GM18868 (cell line): Measurements from ENCODE around the gene CAVIN2.

Experiments
- ATAC-seq: cut with Tn5 transposase; IDR thresholded peaks from one replicate; pipeline ENCODE4 v1.9.1; 2021; ENCODE audit warnings: mild to moderate bottlenecking, moderate library complexity; ENCODE audit not compliant: unreplicated experiment

CAVIN2 gene

DNA sequence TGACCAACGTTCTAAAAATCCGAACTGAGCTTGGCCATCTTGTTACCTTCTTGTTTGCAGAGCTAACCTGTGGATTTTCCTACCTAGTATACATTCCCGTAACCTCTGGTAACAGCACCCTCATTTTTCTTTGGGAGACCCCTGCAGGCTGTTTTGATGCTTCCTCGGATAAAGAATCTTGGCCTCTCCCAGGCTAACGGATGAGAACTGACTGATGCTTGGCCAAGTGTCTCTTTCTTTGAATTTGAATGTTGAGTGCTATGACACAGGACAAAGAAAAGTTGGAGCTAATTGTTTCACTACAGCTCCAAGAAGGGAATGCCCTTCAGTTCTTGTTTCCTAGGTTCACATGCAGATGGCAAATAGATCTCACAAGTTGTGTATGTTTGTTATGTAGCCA lies 19.3 kb upstream of the CAVIN2 start:
- ATAC-seq, result no peak

DNA sequence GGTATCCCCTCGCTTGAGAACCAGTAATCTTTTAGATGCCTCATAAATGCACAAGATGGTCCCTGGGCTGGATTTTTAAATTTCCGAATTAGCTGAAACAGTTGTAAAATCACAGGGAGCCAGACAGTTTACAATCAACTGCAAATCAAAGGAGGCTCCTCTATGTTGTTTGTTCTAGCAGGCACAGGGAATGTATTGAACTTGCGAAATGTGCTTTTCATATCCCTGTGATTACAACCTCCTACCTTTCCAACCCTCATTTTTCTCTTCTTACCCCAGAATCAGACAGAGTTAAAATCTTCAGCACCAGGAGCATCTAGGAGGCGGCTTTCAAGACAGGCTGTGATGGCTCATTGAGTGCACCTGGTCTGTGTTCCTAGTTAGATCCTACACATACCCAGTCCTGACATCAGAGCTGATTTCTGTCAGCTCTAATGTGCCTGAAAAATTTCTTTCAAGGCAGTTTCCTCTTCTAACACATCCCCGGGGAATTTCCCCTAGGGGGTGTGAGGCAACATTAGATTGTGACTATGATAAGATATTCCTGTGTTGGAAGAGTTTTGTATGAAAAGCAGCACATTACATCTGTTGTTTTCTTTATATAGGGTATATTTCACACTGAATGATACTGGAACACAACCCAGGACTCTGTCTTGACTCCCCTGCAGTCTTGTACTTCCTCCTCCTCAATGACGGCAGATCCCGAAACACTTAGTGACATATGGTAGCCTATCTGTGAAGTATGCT lies 17.9 kb upstream of the CAVIN2 start:
- ATAC-seq, result no peak

DNA sequence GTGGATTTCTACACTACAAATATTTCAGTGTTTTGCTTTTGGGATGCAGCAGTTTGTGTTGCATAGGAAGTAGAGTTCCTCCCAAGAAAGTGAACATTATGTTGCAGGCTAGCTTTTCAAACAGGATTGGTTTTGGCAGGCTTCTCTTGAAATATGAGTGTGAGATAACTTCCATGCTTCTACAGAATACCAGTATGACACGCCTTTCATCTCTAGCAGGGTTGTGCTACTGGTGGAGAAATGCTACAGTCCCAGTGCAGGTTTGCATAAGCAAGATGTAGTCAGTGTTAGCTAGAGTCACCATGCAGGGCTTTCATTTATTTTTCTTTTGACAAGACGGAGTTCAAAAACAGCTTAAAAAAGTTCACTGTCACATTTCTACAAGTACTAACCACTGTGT lies 17.1 kb upstream of the CAVIN2 start:
- ATAC-seq, result no peak

DNA sequence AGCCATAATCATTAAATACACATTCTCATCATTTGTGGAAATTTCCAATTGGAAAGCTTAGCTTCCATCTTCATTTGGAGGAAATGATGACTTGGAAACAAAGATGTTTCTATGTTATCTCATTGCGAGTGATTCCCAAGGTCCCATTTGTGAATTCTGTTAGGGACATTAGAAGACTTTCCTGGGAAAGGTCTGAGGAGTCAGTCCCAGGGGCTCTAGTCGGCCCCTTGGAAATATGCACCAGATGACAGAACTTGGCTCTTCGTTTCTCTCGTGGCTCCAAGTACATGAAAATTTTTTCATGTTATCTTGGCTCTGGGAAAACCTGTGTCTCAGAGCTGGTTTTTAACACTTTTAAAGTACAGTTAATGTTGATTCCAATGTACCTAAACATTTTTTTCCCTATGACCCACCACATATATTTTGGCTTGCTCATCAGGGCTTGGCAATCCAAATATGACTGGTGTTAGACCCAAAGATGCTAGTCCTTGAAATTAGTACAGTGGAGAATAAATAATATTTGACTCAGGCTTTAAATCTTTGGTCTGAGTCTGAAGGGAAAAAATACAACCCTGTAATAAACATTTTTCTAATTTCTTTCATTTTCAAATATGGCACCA lies 15.4 kb upstream of the CAVIN2 start:
- no peak for ATAC-seq

DNA sequence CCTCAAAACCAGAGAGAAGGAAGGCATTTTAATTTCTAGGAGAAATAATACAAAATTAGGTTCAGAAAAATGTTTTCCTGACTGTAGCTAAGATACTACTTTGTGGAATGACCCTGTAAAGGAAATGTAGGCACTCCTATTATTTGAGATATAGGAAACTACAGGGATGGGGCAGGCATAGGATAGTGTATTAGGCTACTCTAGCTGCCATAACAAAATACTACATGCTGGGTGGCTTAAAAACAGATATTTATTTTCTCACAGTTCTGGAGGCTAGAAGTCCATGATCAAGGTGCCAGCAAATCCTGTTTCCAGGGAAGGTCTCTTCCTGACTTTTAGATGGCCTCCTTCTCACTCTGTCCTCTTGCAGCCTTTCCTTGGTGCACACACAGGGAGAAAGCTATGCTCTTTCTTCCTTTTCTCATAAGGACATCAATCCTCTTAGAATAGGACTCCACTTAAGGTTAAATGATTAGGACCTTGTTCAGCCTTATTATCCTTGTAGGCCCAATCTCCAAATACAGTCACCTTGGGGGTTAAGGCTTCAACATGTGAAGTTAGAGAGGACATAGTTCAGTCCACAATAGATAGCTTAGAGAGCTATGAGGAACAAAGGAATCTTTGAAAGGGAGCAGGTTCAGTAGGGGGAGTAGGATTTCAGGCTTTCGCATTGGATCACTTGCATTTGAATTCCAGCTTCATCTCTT lies 14.0 kb upstream of the CAVIN2 start:
- no peak for ATAC-seq

DNA sequence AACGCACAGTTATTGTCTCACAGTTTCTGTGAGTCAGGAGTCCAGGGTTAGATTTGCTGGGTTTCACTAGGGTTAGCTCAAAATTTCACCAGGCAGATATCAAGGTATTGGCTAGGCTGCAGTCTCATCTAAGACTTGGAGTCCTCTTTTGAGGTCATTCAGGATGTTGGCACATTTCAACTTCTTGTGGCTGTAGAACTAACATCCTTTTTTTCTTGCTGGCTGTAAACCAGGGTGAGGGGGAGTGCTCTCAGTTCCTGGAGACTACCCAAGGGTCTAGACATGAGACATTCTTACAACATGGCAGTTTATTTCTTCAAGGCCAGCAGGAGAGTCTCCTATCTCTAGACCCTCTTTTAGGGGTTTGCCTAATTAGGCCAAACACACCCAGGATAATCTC lies 12.8 kb upstream of the CAVIN2 start:
- no peak for ATAC-seq

DNA sequence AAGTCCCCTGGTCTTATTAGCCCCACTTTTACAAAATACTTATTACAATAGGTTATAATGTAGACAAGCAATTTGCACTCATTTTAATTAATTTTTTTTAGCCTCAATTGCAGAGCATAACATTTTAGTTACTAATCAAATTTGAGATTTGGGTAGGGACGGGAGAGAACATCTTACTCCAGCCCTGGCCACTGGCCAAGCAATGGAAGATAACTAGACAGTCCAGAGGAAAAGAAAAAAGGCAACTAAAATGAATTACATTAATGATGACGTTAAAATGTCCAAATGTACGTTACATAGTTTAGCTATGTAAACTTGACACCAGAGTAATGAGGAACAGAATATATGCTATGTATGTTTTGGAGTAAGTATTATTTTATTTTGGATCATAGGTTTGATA lies 11.0 kb upstream of the CAVIN2 start:
- no peak for ATAC-seq

DNA sequence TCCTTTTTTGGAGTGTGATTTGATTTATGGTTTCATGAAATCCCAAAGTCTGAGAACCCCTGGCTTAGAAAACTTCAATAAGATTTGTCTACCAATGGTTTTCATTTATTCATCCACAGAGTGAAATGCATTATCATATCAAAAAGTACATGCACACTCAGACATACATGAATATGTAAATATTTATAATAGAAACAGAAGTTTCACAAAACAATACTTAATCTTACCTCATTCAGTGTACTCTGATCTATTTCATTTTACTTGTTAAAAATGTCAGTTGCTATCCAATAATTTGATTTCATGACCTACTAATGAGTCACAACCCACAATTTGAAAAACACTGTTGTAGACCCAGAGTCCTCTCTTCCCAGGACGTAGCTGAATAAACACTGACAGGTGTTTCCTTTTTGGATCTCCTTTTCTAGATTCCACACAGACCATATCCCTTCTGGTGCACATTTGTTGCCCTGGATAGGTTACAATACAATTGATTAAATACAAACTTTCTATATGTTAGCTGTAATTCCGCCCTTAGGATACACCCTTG lies 10.4 kb upstream of the CAVIN2 start:
- ATAC-seq, result no peak

DNA sequence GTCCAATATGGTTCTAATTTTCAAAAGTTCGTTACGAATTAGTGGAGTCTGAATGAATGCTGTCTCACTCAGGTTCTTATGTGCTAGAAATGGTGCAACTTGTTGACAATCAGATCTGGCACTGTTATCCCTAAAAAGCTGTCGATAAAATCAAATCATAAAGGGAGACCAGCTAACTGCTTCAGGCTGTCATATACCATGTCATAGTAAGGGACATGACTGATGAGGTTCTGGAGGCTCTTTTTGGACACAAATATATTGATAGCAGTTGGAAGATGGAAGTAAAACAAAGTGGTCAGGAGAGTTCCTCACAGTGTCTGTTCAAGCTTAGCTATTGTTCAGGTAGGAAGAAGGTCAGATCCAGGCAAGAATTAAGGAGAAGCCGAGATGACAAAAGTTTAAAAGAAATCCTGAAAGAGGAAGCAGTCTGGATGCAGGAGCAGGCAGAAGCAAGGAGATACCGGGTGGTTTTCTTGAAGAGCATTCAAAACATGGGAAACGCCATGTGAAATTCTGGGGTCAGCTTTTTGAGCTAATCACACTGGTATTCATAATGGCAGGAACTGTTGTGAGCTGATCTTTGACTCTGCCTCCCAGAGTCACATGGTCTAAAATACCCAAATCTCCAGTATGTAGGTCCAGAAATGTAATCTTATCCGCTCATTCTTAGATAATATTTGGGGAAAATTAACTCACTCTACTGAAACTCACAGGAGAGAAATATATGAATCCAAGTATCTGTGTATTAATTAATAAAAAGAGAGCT lies 9.4 kb upstream of the CAVIN2 start:
- no peak for ATAC-seq

DNA sequence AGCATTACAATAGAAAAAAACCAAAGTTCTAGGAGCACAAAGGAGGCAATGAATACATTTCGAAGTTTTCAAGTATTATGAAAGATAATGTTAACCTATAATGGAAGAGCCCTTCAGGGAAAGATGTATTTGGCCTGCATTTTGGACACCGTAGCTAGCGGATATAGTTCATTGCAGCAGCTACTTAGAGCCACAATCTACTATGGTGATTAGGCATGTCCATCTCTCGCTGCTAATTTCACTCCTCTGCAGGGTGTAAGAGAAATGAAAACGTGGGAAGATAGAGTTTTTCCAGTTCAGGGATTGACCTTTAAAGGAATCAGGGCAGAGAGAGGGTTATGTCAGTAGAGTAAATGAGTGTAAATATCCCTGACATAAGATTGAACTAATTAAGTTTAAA lies 8.5 kb upstream of the CAVIN2 start:
- ATAC-seq, result no peak

DNA sequence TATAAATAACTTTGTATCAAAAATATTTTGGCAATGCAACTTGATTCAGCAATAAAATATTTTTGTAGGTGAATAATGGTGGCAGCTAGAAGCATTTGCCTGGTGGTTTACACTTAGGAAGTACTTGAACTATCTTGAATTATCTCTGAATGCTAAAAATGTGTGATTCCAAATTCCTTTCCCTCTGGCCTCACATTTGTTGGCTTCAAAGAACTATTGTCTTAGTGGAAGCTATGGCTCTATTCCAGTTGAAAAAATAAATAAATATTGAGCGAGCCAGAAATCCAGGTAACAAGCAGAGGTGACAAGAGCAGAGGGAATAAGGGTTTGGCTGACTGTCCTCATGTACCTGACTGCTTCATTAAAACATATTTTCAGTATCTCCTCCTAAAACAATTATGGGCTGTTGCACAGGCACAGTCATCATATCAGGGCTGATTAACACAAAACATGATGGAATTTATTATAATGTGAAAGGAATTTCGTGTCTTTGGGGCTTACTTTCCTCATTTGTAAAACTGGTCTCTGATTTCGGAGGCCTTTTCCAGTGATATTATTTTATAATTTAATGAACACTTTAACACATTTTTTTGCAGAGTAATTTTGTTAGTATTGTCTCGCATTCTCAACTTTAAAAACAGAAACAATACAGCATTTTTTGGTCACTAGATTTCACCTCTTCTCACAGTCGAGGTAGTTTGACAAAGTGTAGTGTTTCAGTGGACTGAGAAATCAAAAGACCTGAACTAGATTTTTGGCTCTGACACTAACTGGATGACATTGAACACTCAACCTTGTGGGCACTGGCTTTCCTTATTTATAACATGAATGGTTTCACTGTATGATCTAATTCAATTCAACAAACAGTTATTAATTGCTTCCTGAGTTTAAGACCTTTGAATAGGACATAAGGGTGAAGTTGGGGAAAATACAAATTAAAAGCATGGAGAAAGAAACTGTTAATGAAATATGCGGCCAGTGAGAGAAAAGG lies 7.8 kb upstream of the CAVIN2 start:
- ATAC-seq, result no peak

DNA sequence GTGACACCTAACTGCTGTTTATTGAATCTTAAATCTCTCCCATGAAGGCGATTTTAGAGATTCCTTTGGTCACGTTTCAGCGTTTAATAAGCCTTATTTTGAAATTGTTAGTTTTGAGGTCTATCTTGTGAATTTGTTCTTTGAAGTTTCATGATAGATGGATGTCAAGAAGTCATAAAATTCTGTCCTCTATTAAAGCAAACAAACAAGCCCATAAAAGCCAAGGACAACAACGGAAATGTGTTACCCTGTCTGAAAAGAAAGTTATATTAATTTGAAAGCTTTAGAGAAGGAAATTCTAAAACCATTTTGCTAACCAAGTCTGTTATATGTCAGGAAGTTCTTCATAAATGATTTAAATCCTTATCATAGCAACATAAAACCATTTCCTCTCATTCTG lies 7.0 kb upstream of the CAVIN2 start:
- ATAC-seq, result no peak

DNA sequence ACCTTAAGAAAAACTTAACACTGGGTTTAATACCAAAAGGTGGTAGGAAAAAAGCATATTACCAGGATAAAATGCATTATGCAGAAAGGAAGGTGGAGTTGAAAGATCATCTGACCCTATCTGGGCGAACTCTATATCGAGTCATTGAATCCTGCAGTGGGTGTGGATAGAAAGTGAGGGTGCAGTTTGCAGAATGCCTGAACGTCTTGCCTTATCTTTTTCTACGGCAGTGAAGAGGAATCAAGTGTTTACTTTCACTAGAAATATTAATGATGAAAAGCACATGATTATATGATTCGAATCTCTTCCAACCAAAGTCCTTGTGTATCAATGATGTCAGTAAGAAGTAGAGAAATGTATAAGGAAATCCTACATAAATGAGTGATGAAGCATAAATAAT lies 4.3 kb upstream of the CAVIN2 start:
- no peak for ATAC-seq

DNA sequence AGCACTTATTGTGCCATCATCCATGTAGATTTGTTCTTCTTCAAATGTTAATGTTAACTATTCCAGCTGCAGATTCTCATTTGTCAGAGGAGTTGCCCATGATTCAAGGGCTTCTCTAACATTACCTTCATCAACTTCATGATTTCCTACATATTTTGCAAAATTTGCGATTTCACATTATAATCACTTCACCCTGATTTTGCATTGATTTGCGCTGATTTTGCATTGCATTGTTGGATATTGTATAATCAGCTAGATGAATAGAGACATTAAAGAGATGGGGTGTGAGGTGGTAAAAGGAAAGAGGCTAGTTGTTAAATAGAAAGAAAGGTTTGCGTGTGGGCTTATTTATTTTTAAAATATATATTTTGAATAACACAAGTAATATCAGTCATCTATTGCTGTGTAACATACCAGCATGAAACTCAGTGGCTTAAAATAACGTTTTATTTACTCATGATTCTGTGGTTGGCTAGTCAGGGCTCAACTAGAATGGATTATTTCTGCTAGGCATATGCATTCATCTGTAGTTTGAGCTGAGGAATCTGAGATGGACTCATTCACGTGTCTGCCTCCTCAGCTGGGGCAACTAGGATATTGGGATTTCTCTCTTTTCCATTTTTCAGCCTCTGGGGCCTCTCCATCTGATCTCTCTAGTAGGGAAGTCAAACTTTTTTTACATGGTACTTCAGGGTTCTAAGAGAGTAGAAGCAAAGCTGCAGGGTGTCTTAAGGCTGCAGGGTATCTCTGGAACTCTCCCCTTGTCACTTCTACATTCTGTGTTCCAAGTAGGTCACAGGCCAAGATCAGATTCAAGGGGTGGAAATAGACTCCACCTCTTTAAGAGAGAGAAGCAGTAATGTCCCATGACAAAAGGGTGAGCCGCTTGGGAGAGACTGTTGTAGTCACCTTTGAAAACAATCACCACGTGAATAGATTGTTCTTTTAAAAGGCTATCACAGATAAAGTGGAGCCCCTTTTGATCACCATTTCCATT lies 2.2 kb upstream of the CAVIN2 start:
- ATAC-seq, result no peak

DNA sequence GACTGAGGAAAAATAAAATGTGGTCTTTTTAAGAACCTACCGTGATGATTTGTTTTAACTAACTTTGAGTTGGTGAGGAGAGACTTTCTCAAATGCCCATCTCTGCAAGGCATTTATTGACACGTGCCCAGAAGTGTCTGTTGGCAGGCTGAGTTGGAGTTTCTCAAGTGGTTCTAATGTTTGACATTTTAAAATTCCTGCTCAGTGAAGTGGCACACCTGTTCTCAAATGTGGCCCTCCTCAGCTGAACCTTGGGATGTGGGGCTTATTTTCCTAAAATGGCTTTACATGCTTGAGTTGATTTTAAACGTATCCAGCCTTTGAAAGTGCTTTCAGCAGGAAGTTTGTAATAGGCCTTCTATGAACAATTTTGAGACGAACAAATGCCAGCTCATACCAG lies 876 bp upstream of the CAVIN2 start:
- ATAC-seq, result peak; percentile 3

DNA sequence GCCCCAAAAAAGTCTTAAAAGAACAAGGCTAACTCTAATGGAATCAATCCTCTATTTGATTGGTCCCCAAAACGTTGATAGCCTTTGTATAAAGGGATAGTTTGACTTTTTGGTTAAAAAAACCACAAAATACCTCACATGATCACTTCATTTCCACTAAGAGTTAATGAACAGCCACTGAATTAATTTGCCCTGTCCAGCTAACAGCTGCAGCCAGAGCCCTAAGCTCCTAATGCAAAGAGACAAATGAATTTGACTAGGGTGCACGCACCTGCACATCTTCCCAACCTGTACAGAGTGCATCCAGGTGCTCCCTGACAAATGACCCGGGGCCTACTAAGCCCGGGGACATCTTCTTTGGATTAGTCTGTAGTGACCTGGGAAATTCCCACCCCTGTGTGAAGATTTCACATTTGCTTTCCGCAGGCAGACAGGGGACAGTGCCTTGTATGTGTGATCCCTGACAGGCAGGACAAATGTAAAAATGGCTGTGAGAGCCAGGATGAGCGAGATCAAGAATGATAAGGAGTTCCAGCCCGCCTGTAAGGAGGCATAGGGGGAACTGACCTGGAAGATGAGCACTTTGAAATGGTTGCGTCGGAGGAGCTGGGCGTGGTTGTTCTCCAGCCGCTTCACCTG lies 893 bp downstream of the CAVIN2 start:
- peak; percentile 7 for ATAC-seq

DNA sequence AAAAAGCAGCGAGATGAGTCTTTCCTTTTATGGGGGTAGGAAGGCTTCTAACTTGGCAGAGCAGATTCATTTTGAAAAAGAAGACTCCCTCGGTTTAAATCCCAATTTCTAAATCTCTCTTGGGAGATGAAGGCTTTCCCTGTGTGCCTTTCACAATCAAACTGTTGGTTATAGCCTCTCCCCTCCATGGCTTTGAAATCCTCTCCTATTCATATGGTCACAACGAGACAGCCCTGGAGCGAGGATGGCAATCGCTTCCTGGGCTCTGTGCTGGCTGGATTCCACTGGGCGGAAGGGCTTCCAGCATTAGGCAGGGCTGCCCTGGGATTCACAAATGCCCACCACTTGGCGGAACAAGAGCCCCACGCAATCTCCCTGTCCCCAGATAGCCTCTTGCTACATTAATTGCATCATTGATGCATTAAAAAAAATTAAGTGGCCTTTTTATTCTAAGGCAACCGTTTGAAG lies 1.6 kb downstream of the CAVIN2 start:
- no peak for ATAC-seq

DNA sequence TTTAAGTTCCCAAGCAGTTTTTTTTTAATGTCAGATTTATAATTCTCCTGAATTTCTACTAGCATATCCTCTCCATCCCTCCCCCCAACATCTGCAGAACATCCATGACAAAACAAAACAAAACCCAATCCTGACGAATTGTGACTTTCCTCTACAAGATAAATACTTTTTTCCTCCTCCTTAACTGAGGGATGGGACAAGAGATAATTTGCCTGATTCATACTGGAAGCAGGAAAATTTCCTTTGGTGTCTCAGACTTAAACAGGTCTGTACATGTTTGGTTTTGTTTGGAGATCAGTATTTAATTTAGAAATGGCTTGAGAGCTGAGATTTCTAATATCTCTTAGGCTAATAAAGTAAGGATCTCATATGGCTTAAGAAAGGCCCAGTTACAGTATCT lies 2.2 kb downstream of the CAVIN2 start:
- ATAC-seq, result no peak
